H9 (cell line): ENCODE data around the gene BIN1. TPM values are rescaled to one million over a fixed set of nuclear protein-coding genes. Genes with fewer than 3 reads are reported as not detected.
A peak's percentile ranks its signal among the peaks of the same experiment; 100 is the strongest.

ENCODE experiments used
- DNase-seq: peaks from one replicate; pipeline ENCODE4 v3.0.0-alpha.2; 2017
- H2AFZ ChIP-seq: one replicate; pipeline ENCODE4 v1.6.1; 2013; ENCODE audit warnings: mild to moderate bottlenecking, low read length, control low read depth, moderate library complexity
- H2AK5ac ChIP-seq: 2 replicates; pipeline ENCODE4 v1.6.1; 2013; ENCODE audit warnings: low read length, control low read depth, mixed read lengths; ENCODE audit not compliant: insufficient read length
- H2BK120ac ChIP-seq: one replicate; pipeline ENCODE4 v1.6.1; 2013; ENCODE audit warnings: low read depth, mild to moderate bottlenecking, low read length, control low read depth, inconsistent platforms; ENCODE audit not compliant: poor library complexity, severe bottlenecking
- H2BK12ac ChIP-seq: 2 replicates; pipeline ENCODE4 v1.6.1; 2013; ENCODE audit warnings: low read length, control low read depth, mixed read lengths, low read depth; ENCODE audit not compliant: insufficient read length
- H2BK15ac ChIP-seq: 2 replicates; pipeline ENCODE4 v1.6.1; 2013; ENCODE audit warnings: low read depth, low read length, control low read depth
- H2BK20ac ChIP-seq: one replicate; pipeline ENCODE4 v1.6.1; 2013; ENCODE audit warnings: low read depth, mild to moderate bottlenecking, low read length, control low read depth, inconsistent platforms; ENCODE audit not compliant: poor library complexity, severe bottlenecking
- H2BK5ac ChIP-seq: 2 replicates; pipeline ENCODE4 v1.6.1; 2013; ENCODE audit warnings: low read length, control low read depth, mixed read lengths; ENCODE audit not compliant: insufficient read length
- H3K14ac ChIP-seq: 2 replicates; pipeline ENCODE4 v1.6.1; 2013; ENCODE audit warnings: low read length, control low read depth; ENCODE audit not compliant: insufficient read depth
- H3K18ac ChIP-seq: 2 replicates; pipeline ENCODE4 v1.6.1; 2013; ENCODE audit warnings: low read depth, mild to moderate bottlenecking, mixed read lengths, low read length, control low read depth; ENCODE audit not compliant: insufficient read length
- H3K23ac ChIP-seq: 2 replicates; pipeline ENCODE4 v1.6.1; 2013; ENCODE audit warnings: low read length, control low read depth, mixed read lengths, low read depth; ENCODE audit not compliant: insufficient read length
- H3K23me2 ChIP-seq: 2 replicates; pipeline ENCODE4 v1.6.1; 2013; ENCODE audit warnings: low read depth, mild to moderate bottlenecking, mixed read lengths, low read length, control low read depth; ENCODE audit not compliant: insufficient read length, poor library complexity, severe bottlenecking
- H3K27ac ChIP-seq: 2 replicates; pipeline ENCODE4 v1.5.1; 2013; ENCODE audit warnings: low read length, control low read depth, mixed read lengths, low read depth; ENCODE audit not compliant: insufficient read length
- H3K27me3 ChIP-seq: 2 replicates; pipeline ENCODE4 v1.6.1; 2013; ENCODE audit warnings: low read length, control low read depth, inconsistent platforms; ENCODE audit not compliant: insufficient read depth
- H3K4ac ChIP-seq: 2 replicates; pipeline ENCODE4 v1.6.1; 2013; ENCODE audit warnings: low read depth, mild to moderate bottlenecking, control low read depth, inconsistent platforms, low read length, moderate library complexity
- H3K4me1 ChIP-seq: 2 replicates; pipeline ENCODE4 v1.6.1; 2013; ENCODE audit warnings: low read length, control low read depth, inconsistent platforms; ENCODE audit not compliant: insufficient read depth
- H3K4me2 ChIP-seq: 2 replicates; pipeline ENCODE4 v1.6.1; 2013; ENCODE audit warnings: low read length, control low read depth, mixed read lengths; ENCODE audit not compliant: insufficient read length, insufficient read depth
- H3K56ac ChIP-seq: 2 replicates; pipeline ENCODE4 v1.6.1; 2013; ENCODE audit warnings: low read depth, mild to moderate bottlenecking, mixed read lengths, low read length, control low read depth; ENCODE audit not compliant: insufficient read length
- H3K79me1 ChIP-seq: 2 replicates; pipeline ENCODE4 v1.6.1; 2013; ENCODE audit warnings: low read depth, mild to moderate bottlenecking, moderate library complexity, low read length, control low read depth, inconsistent platforms; ENCODE audit not compliant: insufficient read depth, poor library complexity, severe bottlenecking
- H3K79me2 ChIP-seq: 2 replicates; pipeline ENCODE4 v1.6.1; 2013; ENCODE audit warnings: low read length, control low read depth, inconsistent platforms; ENCODE audit not compliant: insufficient read depth
- H3K9ac ChIP-seq: 2 replicates; pipeline ENCODE4 v1.6.1; 2013; ENCODE audit warnings: low read length, control low read depth, mixed read lengths; ENCODE audit not compliant: insufficient read length; ENCODE audit errors: extremely low read depth
- H3K9me3 ChIP-seq: one replicate; pipeline ENCODE4 v1.6.1; 2013; ENCODE audit warnings: low read depth, low read length, inconsistent platforms; ENCODE audit not compliant: control insufficient read depth
- H3T11ph ChIP-seq: one replicate; pipeline ENCODE4 v1.6.1; 2013; ENCODE audit warnings: mild to moderate bottlenecking, low read length, control low read depth, inconsistent platforms
- H4K20me1 ChIP-seq: one replicate; pipeline ENCODE4 v1.6.1; 2013; ENCODE audit not compliant: control insufficient read depth, insufficient read length, insufficient read depth
- H4K5ac ChIP-seq: 2 replicates; pipeline ENCODE4 v1.6.1; 2013; ENCODE audit warnings: low read depth, mild to moderate bottlenecking, mixed read lengths, low read length, control low read depth; ENCODE audit not compliant: insufficient read length
- H4K8ac ChIP-seq: replicated peaks from 2 replicates; pipeline ENCODE4 v1.6.1; 2013; ENCODE audit warnings: low read length, control low read depth, mixed read lengths, low read depth; ENCODE audit not compliant: insufficient read length
- H4K91ac ChIP-seq: 2 replicates; pipeline ENCODE4 v1.6.1; 2013; ENCODE audit warnings: low read depth, mild to moderate bottlenecking, moderate library complexity, mixed read lengths, low read length, control low read depth; ENCODE audit not compliant: insufficient read length
- H3K27ac Mint-ChIP-seq, 3 experiments: 2 replicates in 2 of 3; 3 replicates in 1 of 3; pipeline ENCODE4 v1.8.0; 2020 to 2021; ENCODE audit warnings: mixed read lengths in 3 of 3, mild to moderate bottlenecking in 1 of 3, moderate library complexity in 1 of 3
- H3K27me3 Mint-ChIP-seq: 2 replicates; pipeline ENCODE4 v1.8.0; 2021; ENCODE audit warnings: low read depth, mild to moderate bottlenecking, moderate library complexity, mixed read lengths
- H3K36me3 Mint-ChIP-seq, 3 experiments: 2 replicates in 2 of 3; 3 replicates in 1 of 3; pipeline ENCODE4 v1.8.0; 2020 to 2021; ENCODE audit warnings: low read depth in 3 of 3, mixed read lengths in 3 of 3; ENCODE audit not compliant: insufficient read depth in 1 of 3
- H3K4me1 Mint-ChIP-seq, 2 experiments: 2 replicates each; pipeline ENCODE4 v1.8.0; 2020; ENCODE audit warnings: mixed read lengths in 2 of 2
- H3K4me3 Mint-ChIP-seq, 2 experiments: 2 replicates in 1 of 2; 3 replicates in 1 of 2; pipeline ENCODE4 v1.8.0; 2020 to 2021; ENCODE audit warnings: mild to moderate bottlenecking in 2 of 2, mixed read lengths in 2 of 2, moderate library complexity in 1 of 2
- H3K9me3 Mint-ChIP-seq, 2 experiments: 2 replicates in 1 of 2; 3 replicates in 1 of 2; pipeline ENCODE4 v1.8.0; 2020; ENCODE audit warnings: mild to moderate bottlenecking in 2 of 2, mixed read lengths in 2 of 2, moderate library complexity in 1 of 2
- WGBS: extraction: QIAGEN DNeasy Blood & Tissue Kit; methylation state at CpG from one replicate; pipeline ENCODE4 v1.1.7; 2013; ENCODE audit warnings: missing lambda C conversion rate, low lambda C conversion rate, mixed read lengths; ENCODE audit not compliant: insufficient read length; ENCODE audit errors: extremely low coverage; 5-methylcytosine and 5-hydroxymethylcytosine counted together
- total RNA-seq: library from RNA; stranded (reverse); gene quantifications from 2 replicates; pipeline ENCODE4 v1.2.1, GENCODE V29; 2021
- TF ChIP-seq, protein P1 (sequence below): fragments of 200-600 bp; sonication (generic); conservative IDR thresholded peaks from 3 replicates; pipeline ENCODE4 v1.8.0; 2021; ENCODE audit warnings: antibody characterized with exemption, mild to moderate bottlenecking

Gene BIN1
- total RNA-seq, 1 experiment from 2014 or later: 32.0 TPM

DNA sequence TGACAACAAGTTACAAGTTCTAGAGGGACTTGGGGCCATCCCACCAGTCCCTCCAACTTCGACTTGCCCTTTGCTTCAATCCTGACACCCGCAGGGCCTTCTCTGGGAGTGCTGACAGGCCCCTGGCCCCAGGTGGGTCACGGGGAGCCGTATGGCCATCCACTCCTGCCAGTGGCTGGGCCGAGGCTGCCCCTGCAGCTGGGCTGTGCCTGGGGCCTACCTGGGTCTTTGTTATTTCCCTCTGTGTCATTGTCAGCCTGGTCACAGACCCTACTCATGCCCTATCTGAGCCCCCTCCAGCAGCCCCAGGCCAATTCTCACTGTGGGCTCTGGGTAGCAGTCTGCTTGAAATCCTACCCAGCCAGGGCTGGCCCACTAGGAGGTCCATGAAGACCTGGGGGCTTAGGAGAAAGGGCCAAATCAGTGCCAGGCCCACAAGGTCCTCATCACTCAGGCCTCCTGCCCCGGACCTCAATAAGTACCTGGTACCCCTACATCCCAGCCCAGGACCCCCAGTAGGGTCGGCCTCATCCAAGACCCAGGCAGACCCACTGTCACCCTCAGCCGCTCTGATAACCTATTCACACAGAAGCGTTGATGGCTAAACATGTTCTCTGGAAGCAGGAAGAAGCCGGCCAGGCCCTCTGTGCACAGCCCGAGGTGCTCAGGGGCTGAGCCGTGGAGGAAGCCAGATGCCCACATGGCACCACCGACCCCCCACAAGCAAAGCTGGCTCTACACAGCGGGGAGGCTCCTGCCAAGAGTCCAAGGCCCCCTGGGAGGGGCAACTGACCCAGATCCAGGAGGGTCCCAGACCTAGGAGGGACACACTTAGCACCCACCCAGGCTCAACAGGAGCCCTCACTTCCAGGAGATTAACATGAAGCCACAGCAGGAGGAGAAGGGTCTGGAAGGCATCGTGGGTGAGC is 57.7 kb downstream of the BIN1 start:
- Mint-ChIP-seq H3K4me3 (no peak overlapping the region), H3K36me3 (peaks cover 0 to 5% (median 0%) of the 10 kb centered on the region in 3 experiments; a peak in 2 of 7 replicates), H3K27ac (peak overlapping the region in 1 of 3 experiments; percentile 25; a peak in 1 of 7 replicates), H3K9me3 (no peaks in the 10 kb centered on the region), H3K4me1 (peaks cover 2 to 7% of the 10 kb centered on the region in 2 experiments; a peak in 3 of 4 replicates), H3K27me3 (peaks cover 3% of the 10 kb centered on the region; the same call in 1 of the 2 replicates)
- Histone ChIP-seq H2BK5ac (no peak overlapping the region), H3K9me3 (no peaks in the 10 kb centered on the region), H3K4ac (no peak overlapping the region), H3K14ac (no peak overlapping the region), H4K5ac (no peak overlapping the region), H3T11ph (no peak overlapping the region), H3K18ac (no peak overlapping the region), H3K4me1 (no peaks in the 10 kb centered on the region), H4K91ac (no peak overlapping the region), H2AFZ (no peak overlapping the region), H3K23ac (no peak overlapping the region), H3K27ac (no peak overlapping the region), H3K79me1 (no peaks in the 10 kb centered on the region), H4K20me1 (no peaks in the 10 kb centered on the region), H2BK20ac (no peak overlapping the region), H3K23me2 (no peaks in the 10 kb centered on the region), H2BK12ac (no peak overlapping the region), H2AK5ac (no peak overlapping the region), H4K8ac (no peak overlapping the region), H3K9ac (no peak overlapping the region), H2BK120ac (no peak overlapping the region), H3K27me3 (no peaks in the 10 kb centered on the region), H3K56ac (no peak overlapping the region), H2BK15ac (no peak overlapping the region), H3K4me2 (no peak overlapping the region), H3K79me2 (no peaks in the 10 kb centered on the region)
- no peak for DNase-seq
- WGBS: no CpG with 5 or more reads among the region's 15 CpGs
- TF ChIP-seq, protein P1, sequence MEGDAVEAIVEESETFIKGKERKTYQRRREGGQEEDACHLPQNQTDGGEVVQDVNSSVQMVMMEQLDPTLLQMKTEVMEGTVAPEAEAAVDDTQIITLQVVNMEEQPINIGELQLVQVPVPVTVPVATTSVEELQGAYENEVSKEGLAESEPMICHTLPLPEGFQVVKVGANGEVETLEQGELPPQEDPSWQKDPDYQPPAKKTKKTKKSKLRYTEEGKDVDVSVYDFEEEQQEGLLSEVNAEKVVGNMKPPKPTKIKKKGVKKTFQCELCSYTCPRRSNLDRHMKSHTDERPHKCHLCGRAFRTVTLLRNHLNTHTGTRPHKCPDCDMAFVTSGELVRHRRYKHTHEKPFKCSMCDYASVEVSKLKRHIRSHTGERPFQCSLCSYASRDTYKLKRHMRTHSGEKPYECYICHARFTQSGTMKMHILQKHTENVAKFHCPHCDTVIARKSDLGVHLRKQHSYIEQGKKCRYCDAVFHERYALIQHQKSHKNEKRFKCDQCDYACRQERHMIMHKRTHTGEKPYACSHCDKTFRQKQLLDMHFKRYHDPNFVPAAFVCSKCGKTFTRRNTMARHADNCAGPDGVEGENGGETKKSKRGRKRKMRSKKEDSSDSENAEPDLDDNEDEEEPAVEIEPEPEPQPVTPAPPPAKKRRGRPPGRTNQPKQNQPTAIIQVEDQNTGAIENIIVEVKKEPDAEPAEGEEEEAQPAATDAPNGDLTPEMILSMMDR: no peak
